Measurements from ENCODE around the gene FBH1. TPM values are rescaled to one million over a fixed set of nuclear protein-coding genes. Genes with fewer than 3 reads are reported as not detected.
"Not testable (repeated sequence)": the region's sequence is repeated elsewhere in the genome, so short reads cannot be mapped to it uniquely, and the experiment has no call there.

The FBH1 gene
- total and polyA plus RNA-seq, 2 experiments from 2014 or later = 62.5 to 90.8 TPM

GRCh38 chr10:5873515-5873995 is 16.5 kb upstream of the FBH1 start:
- peaks cover 9% of the 10 kb centered on the region for H3K9me3 Mint-ChIP-seq
- H3K4me3 Mint-ChIP-seq = no peak overlapping the region
- Histone ChIP-seq H3K27ac (ENCODE audit: low read depth) (no peak overlapping the region), H3K27me3 (ENCODE audit: insufficient read depth) (no peaks in the 10 kb centered on the region), H2AFZ (no peak overlapping the region), H3K4me3 (no peak overlapping the region), H3F3A (replicated peaks; ENCODE audit: low read depth) (no peaks in the 10 kb centered on the region), H4K20me1 (replicated peaks; ENCODE audit: insufficient read depth) (no peaks in the 10 kb centered on the region; the same call in 1 of the 2 replicates), H3K4me1 (ENCODE audit: insufficient read depth) (no peaks in the 10 kb centered on the region), H3K79me2 (replicated peaks; ENCODE audit: insufficient read depth) (no peaks in the 10 kb centered on the region), H3K9me2 (ENCODE audit: insufficient read depth) (no peaks in the 10 kb centered on the region), H3K36me3 (ENCODE audit: insufficient read depth) (peaks cover 8% of the 10 kb centered on the region; the same call in 1 of the 2 replicates), H3K4me2 (no peak overlapping the region)
- H3K36me3 Mint-ChIP-seq (ENCODE audit: low read depth) = peaks cover 40% of the 10 kb centered on the region
- no peak overlapping the region for H3K27ac Mint-ChIP-seq
- TF ChIP-seq POLR2AphosphoS5 (IDR thresholded peaks at IDR 0.05; ENCODE audit: low read depth) (no peak), CTCF (conservative IDR thresholded peaks at IDR 0.05; ENCODE audit: low read depth in 2 of 2) (peak; percentile 65 to 84)
- peaks cover 8% of the 10 kb centered on the region; the same call in 2 of the 3 replicates for H3K4me1 Mint-ChIP-seq
- H3K27me3 Mint-ChIP-seq (ENCODE audit: insufficient read depth, low read depth, poor library complexity) = peaks cover 4% of the 10 kb centered on the region
- ATAC-seq (peak; percentile 88), DNase-seq (ENCODE audit: low spot score) (peak; percentile 79)

GRCh38 chr10:5876181-5876768 is 13.8 kb upstream of the FBH1 start:
- Mint-ChIP-seq H3K4me1 (no peaks in the 10 kb centered on the region), H3K9me3 (no peaks in the 10 kb centered on the region; the same call in 1 of the 3 replicates), H3K27me3 (ENCODE audit: insufficient read depth, low read depth, poor library complexity) (peaks cover 4% of the 10 kb centered on the region), H3K36me3 (ENCODE audit: low read depth) (peaks cover 45% of the 10 kb centered on the region), H3K27ac (peak overlapping the region; percentile 67; the same call in 1 of the 2 replicates), H3K4me3 (no peak overlapping the region)
- Histone ChIP-seq H3K36me3 (ENCODE audit: insufficient read depth) (peaks cover 18% of the 10 kb centered on the region; the same call in 1 of the 2 replicates), H3F3A (replicated peaks; ENCODE audit: low read depth) (no peaks in the 10 kb centered on the region), H3K27me3 (ENCODE audit: insufficient read depth) (no peaks in the 10 kb centered on the region), H3K4me2 (no peak overlapping the region), H3K4me3 (no peak overlapping the region), H4K20me1 (replicated peaks; ENCODE audit: insufficient read depth) (no peaks in the 10 kb centered on the region; the same call in 1 of the 2 replicates), H3K4me1 (ENCODE audit: insufficient read depth) (no peaks in the 10 kb centered on the region), H2AFZ (no peak overlapping the region), H3K27ac (ENCODE audit: low read depth) (no peak overlapping the region), H3K9me2 (ENCODE audit: insufficient read depth) (no peaks in the 10 kb centered on the region), H3K79me2 (replicated peaks; ENCODE audit: insufficient read depth) (no peaks in the 10 kb centered on the region)
- no peak for DNase-seq (ENCODE audit: low spot score)
- ATAC-seq = no peak
- TF ChIP-seq ETS1 (IDR thresholded peaks at IDR 0.05) = no peak
- TF ChIP-seq ZNF331 (CRISPR knock-in tag; IDR thresholded peaks at IDR 0.05; ENCODE audit: low read depth) = no peak
- no peak for TF ChIP-seq ZNF462 (CRISPR knock-in tag; IDR thresholded peaks at IDR 0.05)

- not testable (repeated sequence) for H3K79me2 ChIP-seq (replicated peaks; ENCODE audit: insufficient read depth); H2AFZ ChIP-seq; H3K4me3 ChIP-seq; ATAC-seq; H3K4me1 ChIP-seq (ENCODE audit: insufficient read depth); H3K27ac Mint-ChIP-seq; H3K9me3 Mint-ChIP-seq; H3K4me3 Mint-ChIP-seq; DNase-seq (ENCODE audit: low spot score); H3K27me3 ChIP-seq (ENCODE audit: insufficient read depth); H3F3A ChIP-seq (replicated peaks; ENCODE audit: low read depth); H3K4me1 Mint-ChIP-seq; H4K20me1 ChIP-seq (replicated peaks; ENCODE audit: insufficient read depth); H3K27me3 Mint-ChIP-seq (ENCODE audit: insufficient read depth, low read depth, poor library complexity); H3K27ac ChIP-seq (ENCODE audit: low read depth); H3K4me2 ChIP-seq; H3K9me2 ChIP-seq (ENCODE audit: insufficient read depth)
- H3K36me3 ChIP-seq (ENCODE audit: insufficient read depth) = peaks cover 22% of the 10 kb centered on the region
- peaks cover 52% of the 10 kb centered on the region for H3K36me3 Mint-ChIP-seq (ENCODE audit: low read depth)
These were observed 13.0 kb upstream of the FBH1 start for GRCh38 chr10:5877041-5877440.
